Lung (tissue), 12 donors: Measurements from ENCODE around the gene ZNF83. TPM values are rescaled to one million over a fixed set of nuclear protein-coding genes. Genes with fewer than 3 reads are reported as not detected.
"Not testable (repeated sequence)": the region's sequence is repeated elsewhere in the genome, so short reads cannot be mapped to it uniquely, and the experiment has no call there.

Source experiments
- ATAC-seq: fragments of 200-7000 bp; cut with Tn5 transposase; one replicate; pipeline ENCODE4 v1.9.1; 2020; ENCODE audit warnings: moderate number of reproducible peaks; ENCODE audit not compliant: insufficient read depth, low FRiP score
- DNase-seq, 3 donors: peaks; one replicate each; pipeline ENCODE4 v3.0.0-alpha.2; 2013 to 2017
- H3K27ac ChIP-seq, 2 donors: one replicate each; pipeline ENCODE4 v1.5.1; 2013; ENCODE audit warnings: mild to moderate bottlenecking in 2 of 2, moderate library complexity in 2 of 2, control low read depth in 1 of 2, inconsistent platforms in 1 of 2, low read depth in 1 of 2, low read length in 1 of 2
- H3K27me3 ChIP-seq, 3 donors: one replicate each; pipeline ENCODE4 v1.5.1; 2013; ENCODE audit warnings: low read length in 2 of 3; ENCODE audit not compliant: control insufficient read depth in 3 of 3, insufficient read depth in 3 of 3
- H3K36me3 ChIP-seq, 4 donors: one replicate each; pipeline ENCODE4 v1.5.1; 2013; ENCODE audit warnings: low read length in 4 of 4, mild to moderate bottlenecking in 1 of 4, moderate library complexity in 1 of 4; ENCODE audit not compliant: control insufficient read depth in 4 of 4, insufficient read depth in 4 of 4
- H3K4me1 ChIP-seq, 5 donors: one replicate each; pipeline ENCODE4 v1.5.1; 2013; ENCODE audit warnings: low read length in 5 of 5, mild to moderate bottlenecking in 2 of 5, moderate library complexity in 1 of 5; ENCODE audit not compliant: control insufficient read depth in 5 of 5, insufficient read depth in 5 of 5
- H3K4me3 ChIP-seq: one replicate; pipeline ENCODE4 v1.5.1; 2013; ENCODE audit warnings: mild to moderate bottlenecking, control low read depth, moderate library complexity
- H3K9ac ChIP-seq, 2 donors: one replicate each; pipeline ENCODE4 v1.5.1; 2013; ENCODE audit warnings: low read length in 2 of 2, control low read depth in 1 of 2; ENCODE audit not compliant: insufficient read depth in 1 of 2
- H3K9me3 ChIP-seq, 4 donors: one replicate each; pipeline ENCODE4 v1.5.1; 2013; ENCODE audit warnings: low read length in 3 of 4, mild to moderate bottlenecking in 1 of 4, moderate library complexity in 1 of 4; ENCODE audit not compliant: control insufficient read depth in 4 of 4, insufficient read depth in 3 of 4
- WGBS, 2 donors: extraction: QIAGEN DNeasy Blood & Tissue Kit; methylation state at CpG; one replicate each; pipeline ENCODE4 v1.1.7; 2013; 5-methylcytosine and 5-hydroxymethylcytosine counted together
- polyA plus RNA-seq, 2 donors: library from polyadenylated mRNA; stranded (reverse); fragments of 200-250 nt; gene quantifications; one replicate each; pipeline ENCODE4 v1.2.1, GENCODE V29; 2013
- total RNA-seq, 2 donors: library from RNA; depleted of rRNA in 1 of 2; stranded (reverse); fragments of >200 nt in 1 of 2; gene quantifications; one replicate each; pipeline ENCODE4 v1.2.1, GENCODE V29; 2014 to 2021
- TF ChIP-seq, protein P1 (sequence below): IDR thresholded peaks from 2 replicates; pipeline ENCODE4 v1.5.1; 2012; ENCODE audit warnings: mild to moderate bottlenecking; ENCODE audit errors: control extremely low read depth, extremely low read depth
- donor health status: control.
- donor health status: control.
- donor health status: Bipolar disorder and iron deficiency.
- donor health status: healthy.
- donor health status: DM: yes; HTN: yes; CAD: no.

ZNF83 gene
- total and polyA plus RNA-seq, 4 donors, result 14.8 to 118 (median 46.2) TPM

DNA sequence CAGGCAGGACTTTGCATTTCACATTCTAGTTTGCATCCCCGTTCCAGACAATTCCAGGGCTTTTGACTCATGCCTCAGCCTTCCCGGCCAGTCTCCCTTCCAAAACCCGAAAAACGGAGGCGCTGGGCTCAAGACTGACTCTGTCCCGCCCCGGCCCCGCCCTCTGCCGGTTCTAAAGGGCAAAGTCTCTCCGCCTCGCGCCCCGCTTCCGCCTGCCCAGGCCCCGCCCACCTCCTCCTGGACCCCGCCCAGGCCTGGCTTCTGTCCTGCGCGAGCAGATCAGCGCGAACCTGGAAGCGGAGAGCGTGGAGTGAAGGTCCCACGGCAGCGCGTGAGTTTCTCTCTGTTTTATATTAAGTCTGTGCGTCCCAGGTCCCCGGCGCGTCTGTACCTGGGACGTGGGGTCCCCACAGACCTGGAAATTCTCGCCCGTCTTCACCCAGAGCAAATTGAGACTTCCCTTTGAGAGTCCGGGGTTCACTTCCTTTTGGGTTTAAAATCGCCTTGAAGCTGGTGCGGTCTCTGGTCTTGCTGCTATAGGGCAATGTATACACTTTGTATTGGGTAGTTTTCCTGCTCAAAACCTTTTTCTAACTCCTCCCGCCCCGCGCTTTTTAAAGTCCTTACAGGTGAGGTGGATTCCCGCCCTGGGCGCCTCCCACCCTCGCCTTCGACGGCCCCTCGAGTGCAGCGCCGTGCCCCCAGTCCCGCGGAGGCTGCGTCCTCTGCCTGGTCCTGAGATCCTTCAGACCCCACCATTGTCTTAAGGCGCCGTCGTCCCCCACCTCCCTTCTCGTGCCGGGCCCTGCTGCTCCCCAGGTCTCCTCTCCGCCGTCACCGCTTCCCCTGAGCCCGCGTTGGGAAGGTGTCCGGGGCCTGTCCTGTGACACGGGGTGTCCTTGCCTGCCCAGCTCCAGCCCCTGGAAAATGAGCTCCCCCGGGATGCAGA lies 36.9 kb downstream of the ZNF83 start:
- peak overlapping the region; percentile 46 to 79 for H3K9ac ChIP-seq
- peak overlapping the region in 1 of 2 donors; percentile 83 for H3K27ac ChIP-seq
- H3K36me3 ChIP-seq, result peaks cover 0 to 3% (median 3%) of the 10 kb centered on the region in 4 donors
- peaks cover 0 to 8% (median 0%) of the 10 kb centered on the region in 4 donors for H3K9me3 ChIP-seq
- DNase-seq (peak; percentile 92 to 94 (median 93)), ATAC-seq (peak; percentile 97)
- H3K27me3 ChIP-seq, result no peaks in the 10 kb centered on the region
- H3K4me1 ChIP-seq, result peaks cover 0 to 8% (median 6%) of the 10 kb centered on the region in 5 donors
- WGBS, 2 donors, result 0 to 1% methylated on average over 62 of the region's 62 CpGs
- H3K4me3 ChIP-seq, result peak overlapping the region; percentile 71
- TF ChIP-seq, protein P1, sequence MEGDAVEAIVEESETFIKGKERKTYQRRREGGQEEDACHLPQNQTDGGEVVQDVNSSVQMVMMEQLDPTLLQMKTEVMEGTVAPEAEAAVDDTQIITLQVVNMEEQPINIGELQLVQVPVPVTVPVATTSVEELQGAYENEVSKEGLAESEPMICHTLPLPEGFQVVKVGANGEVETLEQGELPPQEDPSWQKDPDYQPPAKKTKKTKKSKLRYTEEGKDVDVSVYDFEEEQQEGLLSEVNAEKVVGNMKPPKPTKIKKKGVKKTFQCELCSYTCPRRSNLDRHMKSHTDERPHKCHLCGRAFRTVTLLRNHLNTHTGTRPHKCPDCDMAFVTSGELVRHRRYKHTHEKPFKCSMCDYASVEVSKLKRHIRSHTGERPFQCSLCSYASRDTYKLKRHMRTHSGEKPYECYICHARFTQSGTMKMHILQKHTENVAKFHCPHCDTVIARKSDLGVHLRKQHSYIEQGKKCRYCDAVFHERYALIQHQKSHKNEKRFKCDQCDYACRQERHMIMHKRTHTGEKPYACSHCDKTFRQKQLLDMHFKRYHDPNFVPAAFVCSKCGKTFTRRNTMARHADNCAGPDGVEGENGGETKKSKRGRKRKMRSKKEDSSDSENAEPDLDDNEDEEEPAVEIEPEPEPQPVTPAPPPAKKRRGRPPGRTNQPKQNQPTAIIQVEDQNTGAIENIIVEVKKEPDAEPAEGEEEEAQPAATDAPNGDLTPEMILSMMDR, result peak; percentile 2

DNA sequence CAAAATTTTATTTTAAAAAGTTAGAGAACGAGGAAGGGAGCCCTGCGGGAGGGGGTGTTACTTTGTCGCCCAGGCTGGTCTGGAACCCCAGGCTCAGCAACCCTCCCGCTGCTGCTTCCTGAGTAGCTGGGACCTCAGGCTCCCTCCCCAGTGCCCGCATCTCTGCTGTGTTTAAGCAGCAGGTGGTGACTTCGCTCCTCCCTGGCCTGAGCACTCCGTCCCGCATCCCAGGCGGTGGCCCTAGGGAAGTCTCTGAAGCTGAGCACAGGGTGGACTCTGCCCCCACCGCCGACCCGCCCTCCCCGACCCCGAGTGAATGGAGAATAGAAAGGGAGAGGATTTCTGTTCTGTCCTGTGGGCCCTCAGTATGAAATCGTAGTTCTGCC lies 37.5 kb downstream of the ZNF83 start:
- WGBS, 2 donors, result 1 to 4% methylated on average over 14 to 15 of the region's 15 CpGs
- ATAC-seq, result peak; percentile 8

DNA sequence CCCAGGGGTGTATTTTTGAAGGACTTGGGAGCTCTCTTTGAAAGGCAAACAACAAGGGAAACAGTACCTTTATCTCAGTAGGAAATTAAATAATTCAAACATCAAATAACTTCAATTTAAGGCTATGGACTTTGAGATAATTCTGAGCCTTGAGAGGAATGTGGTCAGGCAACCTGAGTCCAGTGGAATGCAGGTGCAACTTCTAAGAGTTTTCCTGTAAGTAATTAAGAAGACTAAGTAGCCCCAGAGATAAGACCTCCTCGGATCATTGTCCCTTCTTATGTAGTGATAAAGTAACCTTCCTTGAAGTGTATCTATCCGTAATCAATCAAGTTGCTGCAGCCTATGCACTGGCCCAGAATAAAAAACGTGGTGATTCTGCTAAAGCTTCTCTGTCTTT lies 38.9 kb downstream of the ZNF83 start:
- no peak overlapping the region for H3K4me3 ChIP-seq
- H3K9ac ChIP-seq, result no peak overlapping the region
- DNase-seq (peak; percentile 28 to 64 (median 46)), ATAC-seq (no peak)
- TF ChIP-seq, protein P1, result no peak
- peaks cover 0 to 8% (median 6%) of the 10 kb centered on the region in 5 donors for H3K4me1 ChIP-seq
- WGBS, 2 donors, result 72 to 85% methylated on average over 3 of the region's 3 CpGs
- H3K9me3 ChIP-seq, result peaks cover 0 to 3% (median 0%) of the 10 kb centered on the region in 4 donors
- H3K27me3 ChIP-seq, result no peaks in the 10 kb centered on the region
- peaks cover 2 to 9% (median 5%) of the 10 kb centered on the region in 4 donors for H3K36me3 ChIP-seq
- H3K27ac ChIP-seq, result no peak overlapping the region

More for the DNA sequence above, 37.5 kb downstream of the ZNF83 start:
- peaks cover 0 to 8% (median 0%) of the 10 kb centered on the region in 4 donors for H3K9me3 ChIP-seq
- peak overlapping the region in 1 of 2 donors; percentile 71 for H3K27ac ChIP-seq
- H3K9ac ChIP-seq, result peak overlapping the region in 1 of 2 donors; percentile 49
- H3K4me3 ChIP-seq, result peak overlapping the region; percentile 71
- no peak for DNase-seq
- H3K27me3 ChIP-seq, result no peaks in the 10 kb centered on the region
- TF ChIP-seq, protein P1, result no peak
- H3K36me3 ChIP-seq, result peaks cover 0 to 7% (median 5%) of the 10 kb centered on the region in 4 donors
- H3K4me1 ChIP-seq, result peaks cover 0 to 8% (median 6%) of the 10 kb centered on the region in 5 donors

DNA sequence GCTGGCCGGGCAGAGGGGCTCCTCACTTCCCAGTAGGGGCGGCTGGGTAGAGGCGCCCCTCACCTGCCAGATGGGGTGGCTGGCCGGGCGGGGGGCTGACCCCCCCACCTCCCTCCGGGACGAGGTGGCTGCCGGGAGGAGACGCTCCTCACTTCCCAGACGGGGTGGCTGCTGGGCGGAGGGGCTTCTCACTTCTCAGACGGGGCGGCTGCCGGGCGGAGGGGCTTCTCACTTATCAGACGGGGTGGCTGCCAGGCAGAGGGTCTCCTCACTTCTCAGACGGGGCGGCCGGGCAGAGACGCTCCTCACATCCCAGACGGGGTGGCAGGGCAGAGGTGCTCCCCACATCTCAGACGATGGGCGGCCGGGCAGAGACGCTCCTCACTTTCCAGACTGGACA lies 44.7 kb downstream of the ZNF83 start:
- DNase-seq, H3K4me3 ChIP-seq, ATAC-seq, H3K4me1 ChIP-seq, H3K9ac ChIP-seq, H3K27ac ChIP-seq, H3K9me3 ChIP-seq, H3K27me3 ChIP-seq: not testable (repeated sequence)
- WGBS, 2 donors, result 97% methylated on average over 13 to 25 of the region's 25 CpGs
- H3K36me3 ChIP-seq, result peaks cover 4 to 19% (median 13%) of the 10 kb centered on the region in 4 donors
